Articular chondrocyte of knee joint (primary cell): ENCODE data around the gene NTM. TPM values are rescaled to one million over a fixed set of nuclear protein-coding genes. Genes with fewer than 3 reads are reported as not detected.

Source experiments
- small RNA-seq: library from RNA; depleted of rRNA; stranded (forward); fragments of <200 nt; gene quantifications from one replicate; pipeline ENCODE3, GENCODE V24; 2012
- total RNA-seq: library from RNA; depleted of rRNA; stranded (reverse); fragments of >200 nt; gene quantifications from 2 replicates; pipeline ENCODE4 v1.2.3, GENCODE V29; 2012

NTM gene
- 3.4 and 11.8 TPM in 2 replicates for total RNA-seq

GRCh38 chr11:131370090-131370751 is at the start of gene NTM:
NTM (plus strand) TSS chr11:131370615.

Small RNA genes lying within 50 kb of the gene (small RNA-seq; reads per million reads assigned to genes)
- gene RNU6ATAC12P = not detected
